ENCODE results near the gene CORO2B.

Gene CORO2B

DNA sequence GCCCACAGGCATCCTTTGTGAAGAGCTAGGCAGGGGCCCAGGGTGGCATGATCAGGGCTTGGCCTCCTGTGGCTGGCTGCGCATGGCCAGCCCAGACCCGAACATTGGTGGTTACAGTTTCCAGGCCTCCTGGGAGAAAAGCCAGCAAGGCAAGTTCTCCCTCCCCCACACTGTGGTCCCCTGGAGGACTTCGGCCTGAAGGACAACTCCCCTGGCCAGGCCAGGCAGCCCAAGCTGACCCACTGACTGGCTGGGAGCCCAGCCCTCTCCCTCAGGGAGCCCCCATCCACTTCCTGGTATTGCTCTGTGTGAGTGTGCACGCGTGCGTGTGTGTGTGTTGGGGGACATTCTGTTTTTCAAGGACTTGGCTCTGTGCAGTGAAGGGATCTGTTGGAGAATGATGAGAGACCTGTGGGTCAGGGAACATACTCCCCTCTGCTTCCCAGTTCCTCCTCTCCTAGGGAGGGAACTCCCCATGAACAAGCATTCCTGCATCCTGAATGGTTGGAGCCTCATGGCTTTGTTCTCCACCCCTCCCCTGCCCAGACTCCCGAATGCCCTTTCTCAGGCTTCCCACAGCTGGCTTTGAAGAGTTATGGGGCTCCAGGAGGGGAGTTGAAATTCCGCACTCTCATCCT is 29.5 kb downstream of the CORO2B start:
- DNase-seq (ENCODE audit: low read depth): peak; percentile 75

DNA sequence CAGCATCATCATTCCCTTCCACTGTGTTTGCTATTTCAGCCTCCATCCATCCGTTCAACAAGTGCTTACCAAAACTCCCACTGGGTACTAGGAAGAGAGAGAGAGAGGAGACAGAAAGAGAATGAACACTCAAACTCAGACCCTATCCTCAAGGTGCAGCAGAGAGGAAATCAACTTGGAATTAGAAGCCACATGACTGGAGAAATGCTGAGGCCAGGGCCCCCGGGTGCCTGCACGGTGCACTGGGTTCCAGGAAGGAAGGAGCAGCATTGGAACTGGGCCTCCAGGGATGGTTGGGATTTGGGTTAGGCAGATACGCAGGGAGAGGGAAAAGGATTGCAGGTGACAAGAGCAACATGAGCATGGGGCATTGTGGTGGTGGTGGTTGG is 30.0 kb downstream of the CORO2B start:
- DNase-seq (ENCODE audit: low read depth): no peak

DNA sequence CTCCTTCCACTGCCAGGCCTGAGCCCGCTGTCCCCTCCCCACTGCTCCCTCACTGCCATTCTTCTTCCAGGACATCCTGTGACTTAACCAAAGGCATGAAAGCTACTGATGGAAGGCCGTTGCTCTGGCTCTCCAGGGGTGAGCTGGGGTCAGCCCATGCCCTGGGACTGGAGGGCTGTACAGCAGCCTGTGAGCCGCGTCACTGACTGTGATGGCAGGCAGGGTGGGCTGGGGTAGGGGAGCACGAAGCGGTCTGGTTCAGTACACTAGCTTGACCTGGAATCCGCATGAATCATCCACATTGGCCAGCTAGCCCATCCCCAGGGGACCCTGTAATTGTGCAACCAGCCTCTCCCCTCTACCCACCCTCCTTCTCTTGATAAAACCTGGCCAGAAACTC is 30.8 kb downstream of the CORO2B start:
- DNase-seq (ENCODE audit: low read depth): peak; percentile 74

DNA sequence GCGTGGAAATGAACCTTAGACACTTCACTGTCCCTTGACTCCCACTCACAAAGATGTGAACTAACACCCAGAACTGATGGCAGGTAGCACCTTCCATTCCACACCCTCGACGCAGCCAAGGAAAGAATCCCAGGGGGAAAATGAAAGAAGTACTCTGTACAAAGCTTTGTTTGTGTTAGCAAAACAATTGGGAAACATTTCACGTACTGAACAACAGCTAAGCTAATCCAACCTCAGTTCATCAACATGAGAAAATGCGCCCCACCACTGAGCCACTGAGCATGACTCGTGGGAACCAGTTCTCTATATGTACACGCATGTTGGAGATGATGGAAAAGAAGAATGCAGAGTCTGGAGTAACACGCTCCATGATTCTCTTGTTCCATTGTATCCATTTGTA is 32.0 kb downstream of the CORO2B start:
- DNase-seq (ENCODE audit: low read depth): peak; percentile 30

DNA sequence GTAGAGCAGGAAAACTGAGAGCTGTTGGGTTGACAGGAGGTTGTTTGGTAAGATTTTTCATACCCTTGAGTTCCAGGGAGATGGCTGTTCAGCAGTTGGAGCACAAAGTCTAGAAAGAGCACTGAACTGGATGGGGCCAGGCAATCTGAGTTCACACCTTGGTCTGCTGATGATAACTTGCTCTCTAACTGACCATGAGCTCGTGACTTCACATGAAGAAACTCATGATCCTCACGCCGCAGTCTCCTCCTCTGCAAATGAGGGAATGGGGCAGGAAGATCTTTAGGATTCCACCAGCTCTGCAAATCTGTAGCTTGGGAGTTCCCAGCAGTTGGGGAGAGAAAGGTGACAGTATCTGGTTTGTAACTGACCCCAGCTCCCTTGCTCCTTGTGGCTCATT is 33.7 kb downstream of the CORO2B start:
- no peak for DNase-seq (ENCODE audit: low read depth)

DNA sequence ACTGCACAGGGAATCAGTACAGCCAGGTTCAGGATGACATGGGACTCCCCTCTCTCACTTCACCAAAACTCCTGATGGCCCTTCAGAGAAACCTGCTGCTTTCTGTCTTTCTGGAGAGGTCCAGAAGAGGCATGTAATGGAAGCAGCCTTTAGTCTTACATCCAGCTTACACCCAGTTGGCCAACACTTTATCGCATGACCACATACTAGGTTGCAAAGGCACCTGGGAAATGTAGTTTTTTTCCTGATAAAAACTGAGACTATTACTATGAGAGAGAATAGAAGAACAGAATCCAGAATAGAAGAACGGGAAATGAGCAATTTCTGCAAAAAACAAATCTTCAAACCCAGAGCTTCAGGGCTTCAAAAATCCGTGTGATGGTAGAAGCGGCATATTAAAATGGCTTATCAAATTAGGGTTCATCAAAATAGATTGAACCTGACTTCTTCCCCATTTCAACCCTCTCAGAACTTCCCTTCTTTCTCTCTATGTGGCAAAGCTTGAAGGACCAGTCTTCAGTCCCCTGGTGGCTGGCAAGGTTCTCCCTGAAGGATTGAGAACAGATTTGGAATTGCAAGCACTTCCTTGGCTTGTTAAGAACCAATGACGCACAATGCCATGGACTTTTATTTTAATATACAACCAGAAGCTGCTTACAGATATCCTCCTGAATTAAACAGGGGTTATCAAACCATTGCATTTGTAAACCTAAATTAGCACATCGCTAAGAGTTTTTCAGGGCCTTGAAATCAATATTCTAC is 34.4 kb downstream of the CORO2B start:
- peak; percentile 58 for DNase-seq (ENCODE audit: low read depth)

DNA sequence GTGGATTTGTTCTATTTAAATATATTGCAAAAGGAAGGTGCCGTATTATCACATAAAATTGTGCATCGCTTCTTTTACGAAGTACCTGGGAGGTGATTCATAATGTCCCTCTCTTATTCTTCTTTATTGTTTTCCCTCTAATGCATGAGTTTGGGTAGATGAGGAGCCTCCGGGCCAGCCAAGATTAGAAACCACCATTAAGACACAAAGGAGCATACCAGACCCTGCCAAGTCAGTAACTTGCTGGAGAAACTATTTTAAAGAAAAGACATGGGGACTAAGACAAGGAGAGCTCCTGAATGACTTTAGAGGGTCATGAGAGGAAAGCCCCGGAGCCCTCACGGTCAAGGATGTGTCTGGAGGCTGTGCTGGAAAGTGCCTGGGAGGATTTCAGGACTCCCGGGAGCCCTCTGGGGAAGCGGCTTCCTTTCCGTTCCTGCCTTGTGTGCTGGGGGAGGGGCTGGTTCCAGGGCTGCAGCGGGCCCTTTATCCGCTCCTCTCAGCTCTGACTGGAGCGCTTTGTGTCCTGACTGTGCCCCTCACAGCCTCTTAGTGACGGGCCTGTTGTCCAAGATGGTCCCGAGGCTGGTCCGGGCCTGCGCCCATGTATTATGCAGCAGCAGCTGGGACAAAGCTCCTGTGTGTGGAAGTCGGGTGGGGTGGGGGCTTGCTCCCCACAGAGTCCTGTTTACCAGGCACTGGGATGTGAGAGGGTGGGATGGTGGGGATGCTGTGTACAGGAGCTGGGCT is 35.7 kb downstream of the CORO2B start:
- no peak for DNase-seq (ENCODE audit: low read depth)

DNA sequence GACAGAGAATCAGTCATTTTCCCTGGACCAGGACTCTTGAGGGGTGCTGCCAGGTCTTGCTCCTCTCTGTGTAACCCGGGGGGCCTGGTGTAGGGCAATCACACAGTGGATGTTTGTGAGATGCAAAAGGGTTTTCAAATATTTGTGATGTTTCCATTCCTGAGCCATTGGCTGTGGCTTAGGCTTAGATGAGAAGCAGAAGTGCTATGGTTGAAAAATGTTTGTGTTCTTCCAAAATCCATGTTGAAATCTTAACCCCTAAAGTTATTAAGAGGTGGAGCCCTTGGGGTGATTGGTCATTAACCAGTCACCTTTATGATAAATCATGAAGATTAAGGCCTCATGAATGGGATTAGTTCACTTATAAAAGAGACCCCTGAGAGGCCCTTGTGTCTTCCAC is 36.5 kb downstream of the CORO2B start:
- peak; percentile 53 for DNase-seq (ENCODE audit: low read depth)

DNA sequence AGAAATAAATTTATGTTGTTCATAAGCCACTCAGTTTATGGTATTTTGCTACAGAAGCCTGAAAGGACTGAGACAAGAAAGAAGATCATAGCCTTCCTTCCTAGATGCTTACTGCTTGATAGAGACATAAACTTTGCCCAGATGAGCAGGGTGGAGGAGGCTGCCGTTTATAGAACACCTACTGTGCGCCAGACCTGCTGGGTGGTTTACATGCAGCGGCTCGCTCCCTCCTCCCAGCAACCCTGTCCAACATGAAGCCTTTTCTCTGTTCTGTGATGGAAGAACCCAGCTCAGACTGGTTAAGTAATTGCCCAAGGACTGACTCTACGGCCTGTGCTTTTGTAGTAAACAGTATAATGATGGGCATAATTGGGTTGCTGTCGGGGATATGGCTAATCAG is 37.0 kb downstream of the CORO2B start:
- DNase-seq (ENCODE audit: low read depth): no peak

DNA sequence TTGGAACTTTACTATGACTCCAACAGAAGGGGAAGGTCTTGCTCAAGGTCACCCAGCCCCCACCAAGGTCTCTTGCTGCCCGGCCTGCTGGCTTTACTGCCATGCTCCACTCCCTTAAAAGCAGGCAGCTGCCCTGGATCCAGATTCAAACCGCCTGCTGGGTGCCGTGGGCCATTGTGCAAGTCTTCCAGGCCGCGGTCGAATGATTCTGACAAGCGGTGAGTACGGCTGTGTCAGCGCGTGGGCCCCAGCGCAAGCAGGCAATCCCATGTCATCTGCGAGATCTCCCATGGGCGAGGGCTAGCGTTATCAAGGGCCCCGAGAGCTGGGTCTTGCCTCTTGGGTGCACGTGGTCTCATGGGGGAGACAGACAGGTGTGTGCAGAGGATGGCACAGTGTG is 37.6 kb downstream of the CORO2B start:
- DNase-seq (ENCODE audit: low read depth): peak; percentile 76

DNA sequence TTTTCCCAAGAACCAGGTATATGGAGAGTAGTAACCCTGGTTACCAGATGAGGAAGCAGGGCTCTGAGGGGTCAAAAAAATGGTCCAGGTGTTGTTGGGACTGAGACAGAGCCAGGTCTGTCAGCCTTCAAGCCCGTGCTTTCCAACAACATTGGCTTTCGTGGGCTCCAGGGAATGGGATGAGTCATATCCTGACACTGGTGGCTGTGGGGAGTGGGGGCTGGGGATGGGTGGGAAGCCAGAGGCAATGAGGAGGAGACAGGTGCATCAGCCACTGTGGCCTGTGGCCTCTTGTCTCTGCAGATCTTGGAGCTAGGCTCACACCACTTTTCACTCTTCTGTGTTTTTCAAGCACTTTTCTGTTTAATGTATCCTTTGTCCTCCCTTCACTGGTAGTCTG is 38.2 kb downstream of the CORO2B start:
- no peak for DNase-seq (ENCODE audit: low read depth)

DNA sequence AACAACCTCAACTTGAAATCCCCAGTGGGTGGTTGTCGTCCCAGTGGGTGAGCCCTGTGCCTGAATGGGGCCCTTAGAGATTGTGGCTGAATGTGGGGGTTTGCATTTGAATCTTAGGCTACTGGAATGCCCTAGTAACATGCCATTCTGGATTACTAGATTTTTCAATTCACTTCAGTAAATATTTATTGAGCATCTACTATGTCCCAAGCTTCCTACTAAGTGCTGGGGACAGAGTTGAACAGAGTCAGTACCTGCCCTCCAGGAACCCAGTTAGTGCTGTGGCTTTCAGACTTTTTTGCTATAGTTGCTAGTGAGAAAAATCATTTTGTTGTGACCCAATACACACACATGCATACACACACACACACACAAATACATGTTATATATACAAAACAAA is 39.0 kb downstream of the CORO2B start:
- DNase-seq (ENCODE audit: low read depth): no peak

DNA sequence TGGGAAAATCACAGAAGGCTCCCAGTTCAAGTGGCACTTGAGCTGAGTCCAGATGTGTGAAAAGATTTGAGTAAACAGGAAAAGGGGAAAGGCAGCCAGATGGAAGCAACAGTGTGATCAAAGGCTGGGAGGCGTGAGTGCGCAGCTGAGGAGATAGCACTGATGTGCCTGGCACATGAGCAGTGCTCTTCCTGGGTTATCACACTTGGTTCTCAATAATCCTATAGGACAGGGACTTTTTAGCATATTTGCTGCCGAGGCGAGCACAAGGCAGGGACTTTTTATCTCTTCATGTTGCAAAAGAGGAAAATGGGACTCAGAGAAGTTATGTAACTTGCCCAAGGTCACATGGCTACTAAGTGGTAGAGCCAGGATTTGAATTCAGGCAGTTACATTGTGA is 39.6 kb downstream of the CORO2B start:
- DNase-seq (ENCODE audit: low read depth): no peak

DNA sequence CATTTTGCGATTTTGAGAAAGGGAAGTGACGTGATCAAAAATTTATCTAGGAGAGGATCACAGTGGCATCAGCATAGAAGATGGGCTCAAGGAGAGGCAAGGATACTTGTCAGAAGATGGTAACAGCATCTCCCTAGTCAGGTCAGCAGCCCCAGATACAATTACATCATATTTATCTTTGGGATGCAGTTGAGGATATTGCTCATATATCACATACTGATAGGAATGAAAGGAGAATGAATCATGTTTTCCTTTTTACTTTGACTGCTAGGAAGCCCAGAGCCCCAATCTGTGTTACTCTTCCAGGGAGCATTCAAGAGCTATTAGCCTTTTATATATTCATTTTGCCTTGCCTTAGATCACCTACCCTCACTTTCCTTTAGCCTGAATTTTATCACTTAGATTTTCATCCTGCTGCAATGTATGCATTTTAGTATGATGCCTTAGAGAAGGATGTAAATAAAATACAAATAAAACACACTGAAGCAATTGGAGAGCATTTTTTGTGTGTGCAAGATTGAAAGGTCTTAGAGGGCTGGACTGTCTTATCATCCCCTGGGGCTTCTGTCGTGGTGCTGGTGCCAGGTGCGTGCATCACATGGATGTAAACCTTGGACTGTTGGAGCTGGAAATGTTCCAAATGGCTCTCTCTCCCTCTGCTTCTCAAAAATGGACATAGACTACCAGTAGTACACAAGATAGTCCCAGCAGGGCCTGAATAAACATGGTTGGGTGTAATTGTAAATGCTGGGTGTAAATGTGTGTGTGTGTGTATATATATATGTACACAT is 40.3 kb downstream of the CORO2B start:
- DNase-seq (ENCODE audit: low read depth): no peak

DNA sequence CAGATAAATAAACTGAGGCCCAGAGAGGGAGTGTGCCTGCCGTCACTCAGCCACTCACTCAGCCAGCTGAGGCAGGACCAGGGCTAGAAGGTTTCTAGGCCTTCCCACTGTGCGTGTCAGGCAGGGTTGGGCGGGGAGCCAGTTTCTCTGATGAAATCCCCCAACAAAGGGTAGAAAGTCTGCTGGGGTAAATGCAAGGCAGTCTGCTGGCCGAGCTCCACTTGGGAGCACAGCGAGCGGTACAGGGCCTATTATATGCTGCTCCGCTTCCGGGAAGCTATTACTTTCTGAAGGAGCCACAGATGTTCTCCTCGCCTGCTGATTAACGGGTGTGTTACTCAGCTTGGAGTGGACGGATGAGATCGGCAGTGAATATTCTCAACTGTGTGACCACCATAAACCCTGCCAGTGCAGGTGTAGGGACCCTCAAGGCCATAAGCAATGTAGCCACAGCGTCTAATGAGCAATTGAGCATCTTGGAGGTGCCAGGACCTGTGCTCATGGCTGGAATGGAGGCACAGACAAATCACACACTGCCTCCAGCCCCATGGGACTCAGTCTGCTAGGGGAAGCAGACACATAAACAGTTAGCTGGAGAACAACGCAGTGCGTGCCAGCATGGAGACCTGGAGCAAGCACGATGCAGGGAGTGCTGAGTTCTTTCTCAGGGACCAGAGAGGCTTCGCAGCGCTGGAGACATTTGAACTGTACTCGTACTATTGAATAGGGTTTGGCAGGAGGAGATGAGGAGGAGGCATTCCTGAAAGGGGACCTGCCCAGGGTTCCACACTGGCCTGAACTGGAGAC is 42.1 kb downstream of the CORO2B start:
- DNase-seq (ENCODE audit: low read depth): peak; percentile 98

DNA sequence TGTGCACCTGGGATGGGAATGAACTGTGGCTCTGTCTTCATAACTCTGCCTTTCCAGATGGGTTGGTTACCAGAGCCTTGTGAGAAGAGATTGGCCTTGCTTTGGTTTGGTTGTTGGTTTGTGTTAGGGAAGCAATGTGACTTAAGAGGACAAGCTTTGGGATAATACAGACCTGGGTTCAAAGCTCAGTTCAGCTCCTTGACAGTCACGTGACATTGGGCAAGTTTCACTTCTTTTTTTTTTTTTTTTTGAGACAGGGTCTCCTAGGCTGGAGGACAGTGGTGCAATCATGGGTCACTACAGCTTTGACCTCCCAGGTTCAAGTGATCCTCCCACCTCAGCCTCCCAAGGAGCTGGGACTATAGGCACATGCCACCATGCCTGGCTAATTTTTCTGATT is 42.7 kb downstream of the CORO2B start:
- DNase-seq (ENCODE audit: low read depth): no peak

DNA sequence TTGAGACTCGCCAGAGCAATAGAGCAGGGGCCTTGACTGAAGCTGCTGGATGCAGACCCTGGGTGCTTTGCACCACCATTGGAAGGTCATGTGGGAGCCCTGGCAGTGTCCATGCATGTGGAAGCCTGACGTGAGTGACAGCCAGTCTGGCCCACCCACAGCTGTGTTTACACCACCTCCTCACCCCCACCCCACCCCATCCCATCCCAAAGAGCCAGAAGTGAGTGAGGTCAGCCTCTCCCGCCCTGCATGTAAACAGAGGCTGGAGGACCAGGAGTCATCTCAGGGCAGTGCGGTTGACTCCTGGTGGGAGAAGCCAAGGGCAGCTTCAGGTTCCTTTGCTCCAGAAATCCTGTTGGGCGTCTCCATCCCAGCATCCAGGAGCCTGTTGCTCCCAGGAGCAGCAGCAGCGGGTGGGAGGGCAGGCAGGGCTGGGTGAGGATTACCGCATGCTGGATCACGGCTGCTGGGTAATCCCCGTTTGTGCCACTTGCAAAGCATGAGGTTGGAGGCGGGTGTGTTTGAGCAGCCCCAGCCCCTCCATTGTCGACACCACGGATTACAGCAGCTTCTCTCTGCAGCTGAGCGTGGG is 44.6 kb downstream of the CORO2B start:
- DNase-seq (ENCODE audit: low read depth): no peak

DNA sequence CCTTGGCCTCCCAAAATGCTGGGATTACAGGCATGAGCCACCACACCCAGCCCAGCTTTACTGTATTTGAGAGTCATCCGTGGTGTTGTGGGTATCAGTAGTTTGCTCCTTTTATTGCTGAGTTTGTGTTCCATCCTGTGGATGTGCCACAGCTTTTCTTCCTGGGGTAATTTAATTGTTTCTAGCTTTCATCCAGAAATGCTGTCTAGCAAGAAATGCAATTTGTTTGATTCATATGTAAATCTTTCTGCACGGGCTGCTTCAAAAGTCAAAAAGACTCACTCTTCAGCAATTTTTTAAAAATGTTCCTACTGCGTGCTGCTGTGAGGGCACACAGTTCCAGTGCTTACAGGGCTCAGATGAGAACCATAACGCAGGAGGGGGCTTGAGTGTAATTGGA is 47.1 kb downstream of the CORO2B start:
- no peak for DNase-seq (ENCODE audit: low read depth)

DNA sequence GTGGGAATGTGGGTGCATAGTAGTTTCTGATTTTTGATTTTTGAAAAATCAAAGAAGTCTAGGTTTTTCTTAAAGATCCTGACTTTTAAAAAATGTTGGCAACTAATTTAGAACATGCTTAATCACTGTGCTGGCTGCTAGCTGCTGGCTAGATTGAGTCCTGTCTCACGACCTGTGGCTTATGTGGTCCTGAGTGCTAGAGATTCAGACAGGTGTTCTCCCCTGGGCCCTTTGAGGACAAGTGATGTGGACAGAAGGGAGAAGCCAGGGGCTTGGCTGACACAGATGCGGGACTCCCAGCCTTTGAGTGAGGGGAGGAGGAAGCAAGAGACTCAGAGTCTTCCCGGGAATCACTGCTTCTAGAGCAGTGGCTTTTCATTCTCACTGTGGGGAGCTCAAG is 47.5 kb downstream of the CORO2B start:
- no peak for DNase-seq (ENCODE audit: low read depth)

DNA sequence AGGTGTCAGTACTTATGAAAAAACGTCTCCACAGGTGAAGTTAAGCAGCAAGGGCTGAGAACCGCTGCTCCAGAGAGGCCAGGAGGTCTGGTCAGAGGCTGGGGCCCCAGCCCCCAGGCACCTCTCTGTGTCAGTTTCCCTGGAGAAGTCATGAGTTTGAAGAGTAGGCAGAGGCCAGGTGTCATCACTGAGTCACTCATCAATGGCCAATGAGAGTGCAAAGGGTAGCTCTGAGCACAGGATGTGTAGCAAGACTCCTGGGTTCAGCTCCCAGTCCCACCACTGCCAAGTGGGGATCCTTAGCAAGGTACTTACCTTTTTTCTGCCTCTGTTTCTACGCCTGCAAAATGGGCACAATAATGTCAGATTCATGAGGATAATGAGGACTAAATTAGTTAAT is 47.9 kb downstream of the CORO2B start:
- no peak for DNase-seq (ENCODE audit: low read depth)

DNA sequence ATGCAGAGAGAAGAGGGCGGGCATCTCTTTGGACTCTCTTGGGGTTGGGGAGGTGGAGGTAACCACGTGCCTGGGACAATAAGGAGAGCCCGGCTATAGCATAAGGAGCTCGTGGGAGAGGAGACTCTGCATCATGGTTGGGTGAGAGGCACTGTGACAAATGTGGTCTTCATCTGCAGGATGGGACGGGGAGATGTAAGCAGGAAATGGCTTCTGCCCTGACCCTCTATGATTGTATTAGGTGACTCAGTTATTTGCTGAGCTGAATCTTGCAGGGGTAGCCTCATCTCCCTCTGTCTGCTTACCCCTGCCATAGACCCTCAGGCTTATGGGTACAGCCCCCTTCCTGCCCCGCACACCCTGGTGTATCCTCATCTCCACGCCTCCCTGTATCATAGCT is 48.7 kb downstream of the CORO2B start:
- DNase-seq (ENCODE audit: low read depth): no peak

All from fibroblast of gingiva (primary cell).